Activated CD4-positive, alpha-beta T cell treated with anti-CD3 and anti-CD28 coated beads, Interleukin-2, amount 10 ng/mL, durations not matched to agents 24 days and 14 days (primary cell): ENCODE data around the gene NSG2. TPM values are rescaled to one million over a fixed set of nuclear protein-coding genes. Genes with fewer than 3 reads are reported as not detected.

ENCODE experiments used
- DNase-seq: peaks from one replicate; pipeline ENCODE4 v3.0.0; 2022
- H3K27ac Mint-ChIP-seq: one replicate; pipeline ENCODE4 v1.8.0; 2022; ENCODE audit warnings: mild to moderate bottlenecking, mixed read lengths
- H3K27me3 Mint-ChIP-seq: one replicate; pipeline ENCODE4 v1.8.0; 2022; ENCODE audit warnings: mixed read lengths
- H3K36me3 Mint-ChIP-seq: one replicate; pipeline ENCODE4 v1.8.0; 2022; ENCODE audit warnings: low read depth, mild to moderate bottlenecking, mixed read lengths
- H3K4me1 Mint-ChIP-seq: one replicate; pipeline ENCODE4 v1.8.0; 2021; ENCODE audit warnings: mixed read lengths
- H3K4me3 Mint-ChIP-seq: one replicate; pipeline ENCODE4 v1.8.0; 2022; ENCODE audit warnings: mild to moderate bottlenecking, moderate library complexity, mixed read lengths
- H3K9me3 Mint-ChIP-seq: one replicate; pipeline ENCODE4 v1.8.0; 2021; ENCODE audit warnings: mixed read lengths
- intact Hi-C: fragments of 100-400 bp; cut with micrococcal nuclease; formaldehyde crosslinking; loops from one replicate; pipeline ENCODE4 v1.15.1; 2023
- total RNA-seq: library from RNA; stranded (reverse); gene quantifications from 2 replicates; pipeline ENCODE4 v1.2.3, GENCODE V29; 2022

Gene NSG2
- total RNA-seq, 1 donor from 2014 or later: not detected

DNA sequence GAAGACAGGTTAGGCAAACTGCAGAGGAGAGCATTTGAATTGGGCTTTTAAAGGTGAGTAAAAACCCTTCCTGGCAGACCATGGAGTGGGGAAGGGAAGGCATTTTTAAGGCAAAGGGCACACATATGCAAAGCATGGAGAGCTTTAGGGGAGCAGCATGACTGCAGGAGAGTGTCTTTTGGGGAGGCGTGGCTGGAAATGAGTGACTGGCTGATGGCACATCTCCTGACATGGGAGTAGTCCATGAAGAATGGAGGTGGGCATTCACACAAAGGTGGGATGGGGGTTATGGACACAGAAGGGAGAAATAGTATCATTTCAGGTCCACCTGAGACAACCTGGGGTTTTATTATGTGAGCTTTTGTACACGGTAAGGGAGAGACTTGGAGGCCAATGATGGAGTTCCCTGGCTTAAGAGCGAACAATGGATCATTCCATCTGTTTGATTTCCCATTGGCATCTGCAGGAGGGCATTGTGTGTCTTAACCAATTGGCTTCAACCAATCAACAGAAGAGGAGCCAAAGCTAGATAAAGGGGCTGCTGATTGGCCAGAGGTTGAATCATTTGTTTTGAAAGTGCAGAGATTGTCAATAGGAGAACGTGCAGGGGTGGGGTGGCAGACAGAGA lies 2.1 kb downstream of the NSG2 start:
- Mint-ChIP-seq H3K27ac (no peak overlapping the region), H3K9me3 (no peaks in the 10 kb centered on the region), H3K36me3 (no peaks in the 10 kb centered on the region), H3K4me3 (no peak overlapping the region), H3K4me1 (no peaks in the 10 kb centered on the region), H3K27me3 (no peaks in the 10 kb centered on the region)
- DNase-seq: no peak
- intact Hi-C loops: no loop called here

DNA sequence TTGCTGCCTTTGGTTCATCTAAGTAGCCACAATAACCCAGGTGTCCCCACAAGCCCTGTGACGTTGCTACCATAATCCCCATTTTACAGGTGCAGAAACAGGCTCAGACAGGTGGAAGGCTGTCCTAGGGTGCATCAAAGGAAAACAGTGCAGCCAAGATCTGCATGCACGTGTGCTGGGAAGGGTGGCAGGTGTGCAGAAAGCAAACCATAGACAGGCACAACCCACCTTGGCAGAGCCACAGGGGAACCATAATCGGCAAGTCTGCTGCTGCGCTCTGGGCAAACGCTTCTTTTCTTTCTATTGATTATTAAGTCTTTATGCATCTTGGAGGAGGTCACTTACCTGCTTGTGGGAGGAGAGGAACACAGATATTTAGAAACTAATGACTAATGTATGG lies 7.1 kb downstream of the NSG2 start:
- no peak overlapping the region for H3K4me3 Mint-ChIP-seq
- no peaks in the 10 kb centered on the region for H3K4me1 Mint-ChIP-seq

DNA sequence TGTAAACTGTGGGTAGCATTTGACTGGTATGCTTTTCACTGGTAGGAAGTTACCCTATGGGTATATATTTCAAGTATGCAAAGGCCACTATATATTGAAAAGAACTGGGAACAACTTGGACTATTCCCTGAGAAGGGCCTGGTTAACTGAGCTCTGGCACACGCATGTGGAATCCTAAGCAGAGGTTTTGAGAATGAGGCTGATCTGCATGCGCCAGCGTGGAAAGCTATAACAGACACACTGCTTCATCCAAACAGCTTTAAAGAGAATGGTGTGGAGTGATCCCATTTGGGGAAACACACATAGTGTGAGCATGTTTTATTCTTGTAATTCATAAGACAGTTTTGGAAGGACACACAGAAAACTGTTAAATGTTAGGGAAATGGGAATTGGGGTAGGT lies 8.4 kb downstream of the NSG2 start:
- intact Hi-C loops: no loop called here
- Mint-ChIP-seq H3K4me3 (no peak overlapping the region), H3K4me1 (no peaks in the 10 kb centered on the region), H3K27ac (no peak overlapping the region), H3K36me3 (no peaks in the 10 kb centered on the region), H3K27me3 (no peaks in the 10 kb centered on the region), H3K9me3 (no peaks in the 10 kb centered on the region)
- DNase-seq: no peak

More for the DNA sequence above, 7.1 kb downstream of the NSG2 start:
- DNase-seq: no peak
- H3K36me3 Mint-ChIP-seq: no peaks in the 10 kb centered on the region
- H3K27ac Mint-ChIP-seq: no peak overlapping the region
- H3K27me3 Mint-ChIP-seq: no peaks in the 10 kb centered on the region
- H3K9me3 Mint-ChIP-seq: no peaks in the 10 kb centered on the region
- intact Hi-C loops: no loop called here

DNA sequence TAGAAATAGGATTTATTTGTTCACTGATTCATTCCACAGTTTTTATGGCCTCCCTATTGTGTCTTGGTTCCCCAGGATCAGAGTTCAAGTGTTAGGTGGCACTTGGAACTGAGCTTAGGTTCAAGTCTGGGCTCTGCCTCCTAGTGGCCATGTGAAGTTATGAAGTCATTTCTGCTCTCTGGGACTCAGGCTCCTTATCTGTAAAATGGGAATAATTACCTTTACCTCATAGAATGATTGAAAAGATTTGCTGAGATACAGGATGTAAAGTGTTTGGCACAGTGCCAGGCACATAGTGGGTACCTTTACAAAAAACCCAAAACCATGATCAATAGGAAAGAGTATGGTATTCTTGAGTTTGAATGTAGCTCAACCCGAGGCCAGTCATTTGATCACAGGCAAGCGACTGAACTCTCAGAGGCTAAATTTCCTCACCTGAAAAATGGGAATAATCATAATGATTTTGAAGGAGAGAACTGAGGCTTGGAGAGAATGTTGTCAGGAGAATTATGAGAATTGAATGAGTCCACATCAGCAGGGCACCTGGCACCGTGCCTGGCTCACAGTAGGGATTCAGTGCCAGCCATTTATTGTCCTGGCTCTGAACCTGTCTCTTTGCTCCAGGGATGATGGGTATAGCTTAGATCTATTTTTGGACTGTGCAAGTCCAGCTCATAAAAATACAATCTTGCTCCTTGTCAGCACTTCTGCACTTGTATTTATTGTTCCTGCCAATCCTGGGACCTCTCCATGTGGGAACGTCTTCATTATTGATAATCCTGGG lies 10.8 kb downstream of the NSG2 start:
- intact Hi-C loops: no loop called here
- Mint-ChIP-seq H3K27me3 (no peaks in the 10 kb centered on the region), H3K27ac (no peak overlapping the region), H3K9me3 (no peaks in the 10 kb centered on the region), H3K36me3 (no peaks in the 10 kb centered on the region), H3K4me3 (no peak overlapping the region), H3K4me1 (no peaks in the 10 kb centered on the region)
- no peak for DNase-seq

DNA sequence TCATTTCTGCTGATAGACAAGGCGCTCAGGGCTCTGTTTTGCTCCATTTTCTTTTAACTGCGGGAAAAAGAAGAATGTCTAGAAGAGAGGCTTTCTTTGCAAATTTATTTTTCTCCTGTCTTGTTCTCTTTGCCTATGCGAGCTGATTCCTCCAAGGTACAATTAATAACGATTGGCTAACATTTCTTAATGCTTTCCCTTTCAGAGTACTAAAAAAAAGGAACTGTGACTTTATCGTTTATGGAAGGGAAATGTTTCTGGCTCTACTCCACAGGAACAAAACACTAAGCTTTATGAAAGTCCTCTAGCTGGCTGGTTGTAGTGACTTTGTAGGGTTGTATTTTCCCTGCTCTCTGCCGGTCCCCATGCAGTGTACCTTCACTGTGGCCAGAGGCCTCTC lies 11.7 kb downstream of the NSG2 start:
- Mint-ChIP-seq H3K4me1 (no peaks in the 10 kb centered on the region), H3K9me3 (no peaks in the 10 kb centered on the region), H3K27me3 (no peaks in the 10 kb centered on the region), H3K36me3 (no peaks in the 10 kb centered on the region), H3K4me3 (no peak overlapping the region), H3K27ac (no peak overlapping the region)
- intact Hi-C loops: no loop called here
- no peak for DNase-seq

DNA sequence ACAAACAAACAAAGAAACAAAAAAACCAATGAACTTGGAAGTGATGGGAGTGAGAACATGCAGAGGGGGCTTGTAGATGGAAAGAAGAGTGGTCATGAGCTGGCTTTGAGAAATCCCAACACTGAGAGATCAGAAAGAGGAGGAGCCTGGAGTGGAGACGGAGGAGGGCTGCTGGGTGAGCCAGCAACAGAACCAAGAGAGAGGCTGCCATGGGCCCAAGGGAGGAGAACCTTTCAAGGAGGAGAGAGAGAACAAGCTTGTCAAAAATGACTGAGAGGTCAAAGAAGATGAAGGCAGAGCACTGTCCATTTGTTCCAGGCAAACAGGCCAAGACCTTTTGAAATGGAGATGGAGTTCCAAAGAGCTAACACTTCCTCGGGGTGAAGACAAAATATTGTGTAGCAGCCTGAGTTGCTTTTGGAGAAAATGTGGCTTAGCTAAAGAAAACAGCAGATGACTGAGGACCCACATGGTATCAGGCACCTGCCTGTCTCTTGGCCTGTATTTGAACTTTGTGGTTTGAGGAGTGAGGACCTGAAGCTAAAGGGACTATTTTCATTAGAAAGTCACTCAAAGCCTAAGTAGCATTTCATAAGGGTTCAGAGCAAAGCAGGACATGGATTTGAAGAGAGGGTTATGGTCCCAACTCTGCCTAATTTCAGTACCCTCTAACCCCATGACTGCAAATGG lies 13.1 kb downstream of the NSG2 start:
- Mint-ChIP-seq H3K27me3 (no peaks in the 10 kb centered on the region), H3K27ac (no peak overlapping the region), H3K36me3 (no peaks in the 10 kb centered on the region), H3K4me3 (no peak overlapping the region), H3K4me1 (no peaks in the 10 kb centered on the region), H3K9me3 (no peaks in the 10 kb centered on the region)
- no peak for DNase-seq
- intact Hi-C loops: no loop called here

DNA sequence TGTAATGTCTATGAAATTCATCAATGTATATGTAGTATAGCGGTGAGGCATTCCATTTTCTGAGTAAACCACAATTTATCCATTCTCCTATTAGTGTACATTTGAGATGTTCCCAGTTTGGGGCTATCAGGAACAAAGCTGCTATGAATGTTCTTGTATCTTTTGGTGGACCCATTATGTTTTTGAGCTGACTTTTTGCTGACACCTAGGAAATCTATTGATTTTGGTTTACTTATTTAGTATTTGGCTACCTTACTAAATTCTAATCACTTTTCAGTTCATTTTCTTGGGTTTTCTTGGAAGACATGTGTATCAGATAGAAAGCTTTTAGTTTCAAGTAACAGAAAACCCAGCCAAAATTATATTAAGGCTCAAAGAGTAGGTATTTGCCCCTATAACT lies 13.7 kb downstream of the NSG2 start:
- no peaks in the 10 kb centered on the region for H3K27me3 Mint-ChIP-seq
- intact Hi-C loops: no loop called here
- H3K36me3 Mint-ChIP-seq: no peaks in the 10 kb centered on the region
- no peak overlapping the region for H3K4me3 Mint-ChIP-seq
- H3K27ac Mint-ChIP-seq: no peak overlapping the region
- H3K4me1 Mint-ChIP-seq: no peaks in the 10 kb centered on the region
- H3K9me3 Mint-ChIP-seq: no peaks in the 10 kb centered on the region
- DNase-seq: no peak

DNA sequence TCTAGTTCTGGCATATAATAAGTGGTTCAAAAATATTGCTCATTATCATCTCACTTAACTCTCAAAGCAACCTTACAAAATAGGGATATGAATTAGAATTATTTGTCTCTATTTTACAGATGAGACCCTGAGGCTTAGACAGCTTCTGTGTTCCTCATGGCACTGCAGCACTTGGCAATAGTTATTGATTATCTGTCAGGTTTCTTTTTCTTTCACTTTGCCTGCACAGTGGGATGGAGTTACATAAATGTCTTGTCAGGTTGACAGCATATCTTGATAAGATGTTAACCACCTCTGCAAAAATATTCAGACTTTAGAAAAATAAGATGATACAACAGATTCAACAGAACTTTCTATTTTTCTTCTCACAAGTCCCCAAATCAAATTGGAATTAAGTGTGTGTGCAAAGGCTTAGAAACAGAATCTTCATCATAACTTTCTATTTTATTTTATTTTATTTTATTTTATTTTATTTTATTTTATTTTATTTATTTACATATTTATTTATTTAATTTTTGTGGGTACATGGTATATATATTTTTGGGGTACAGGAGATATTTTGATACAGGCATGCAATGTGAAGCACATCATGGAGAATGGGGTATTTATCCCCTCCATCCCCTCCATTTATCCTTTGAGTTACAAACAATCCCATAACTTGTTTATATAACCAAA lies 17.7 kb downstream of the NSG2 start:
- DNase-seq: no peak
- H3K36me3 Mint-ChIP-seq: no peaks in the 10 kb centered on the region
- H3K4me1 Mint-ChIP-seq: no peaks in the 10 kb centered on the region
- no peak overlapping the region for H3K4me3 Mint-ChIP-seq
- H3K9me3 Mint-ChIP-seq: no peaks in the 10 kb centered on the region
- intact Hi-C loops: no loop called here
- H3K27ac Mint-ChIP-seq: no peak overlapping the region
- H3K27me3 Mint-ChIP-seq: peaks cover 4% of the 10 kb centered on the region

DNA sequence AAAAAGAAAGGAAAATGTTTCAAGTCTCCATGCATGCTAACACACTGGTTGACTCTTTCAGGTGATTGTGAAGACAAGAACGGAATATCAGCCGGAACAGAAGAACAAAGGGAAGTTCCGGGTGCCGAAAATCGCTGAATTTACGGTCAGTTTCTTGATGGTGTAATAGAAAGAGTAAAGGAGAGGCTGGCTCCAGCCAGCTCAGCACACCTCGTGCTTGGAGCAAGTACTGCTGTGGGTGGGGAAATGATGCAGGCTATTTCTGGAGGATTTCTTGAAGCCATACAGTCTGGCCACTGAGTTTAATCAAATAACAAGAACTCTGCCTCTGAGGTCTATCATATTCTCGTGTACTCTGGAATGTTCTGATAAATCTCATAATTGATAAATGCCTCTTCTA lies 18.7 kb downstream of the NSG2 start:
- no peak overlapping the region for H3K27ac Mint-ChIP-seq
- H3K36me3 Mint-ChIP-seq: no peaks in the 10 kb centered on the region
- no peaks in the 10 kb centered on the region for H3K9me3 Mint-ChIP-seq
- DNase-seq: no peak
- intact Hi-C loops: no loop called here
- H3K4me3 Mint-ChIP-seq: no peak overlapping the region
- H3K27me3 Mint-ChIP-seq: peaks cover 4% of the 10 kb centered on the region
- no peaks in the 10 kb centered on the region for H3K4me1 Mint-ChIP-seq

DNA sequence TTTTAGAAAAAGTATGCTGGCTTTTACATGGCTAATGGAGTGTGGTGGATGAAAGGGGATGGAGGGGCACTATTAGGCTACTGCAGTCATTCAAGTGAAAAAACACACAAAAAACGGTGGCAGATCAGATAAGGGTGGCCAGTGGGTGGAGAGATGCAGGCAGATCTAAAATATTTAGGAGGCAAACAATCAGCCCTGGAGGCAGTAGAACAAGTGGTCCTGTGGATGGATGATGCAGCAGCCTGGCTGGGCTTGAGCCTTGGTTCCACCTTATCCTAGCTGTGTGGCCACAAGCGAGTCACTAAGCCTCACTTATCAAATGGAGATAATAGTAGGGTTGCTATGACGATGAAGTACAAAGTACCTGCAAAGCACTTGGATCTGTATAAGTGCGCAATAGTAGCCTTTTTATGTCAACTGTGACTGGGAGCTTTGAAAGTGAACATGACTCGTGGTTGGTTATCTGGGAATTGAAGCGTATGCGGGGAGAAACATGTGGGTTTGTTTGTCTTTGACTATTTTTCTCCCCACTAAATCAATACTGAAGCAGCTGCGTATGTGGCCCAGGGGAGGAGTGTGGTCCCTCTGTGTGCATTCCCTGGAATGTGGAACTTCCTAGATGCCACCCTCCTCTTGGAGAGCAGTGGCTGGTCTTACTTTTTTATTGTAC lies 20.2 kb downstream of the NSG2 start:
- Mint-ChIP-seq H3K36me3 (no peaks in the 10 kb centered on the region), H3K27ac (no peak overlapping the region), H3K4me1 (no peaks in the 10 kb centered on the region), H3K27me3 (peaks cover 4% of the 10 kb centered on the region), H3K4me3 (no peak overlapping the region), H3K9me3 (no peaks in the 10 kb centered on the region)
- DNase-seq: no peak
- intact Hi-C loops: no loop called here

DNA sequence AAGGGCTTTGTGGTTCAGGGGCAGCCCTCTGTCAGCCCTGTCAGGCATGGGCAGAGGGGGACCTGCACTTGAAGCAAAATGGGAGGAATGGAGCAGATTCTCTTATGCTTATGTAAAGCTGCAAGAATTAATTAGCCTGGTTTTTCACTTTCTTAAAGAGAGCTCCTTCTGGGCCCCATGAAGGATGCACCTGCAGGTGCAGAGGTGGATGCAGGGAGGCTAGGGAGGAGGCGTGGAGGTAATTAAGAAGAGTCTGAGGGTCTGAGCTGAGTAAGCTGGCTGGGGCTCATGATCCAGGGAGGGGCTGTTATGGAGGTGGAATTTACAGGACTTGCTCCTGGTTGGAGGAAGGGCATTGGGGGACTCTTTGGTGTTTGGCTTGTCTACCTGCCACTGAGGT lies 22.0 kb downstream of the NSG2 start:
- Mint-ChIP-seq H3K4me1 (no peaks in the 10 kb centered on the region), H3K27me3 (peaks cover 4% of the 10 kb centered on the region)
- intact Hi-C loops: no loop called here

DNA sequence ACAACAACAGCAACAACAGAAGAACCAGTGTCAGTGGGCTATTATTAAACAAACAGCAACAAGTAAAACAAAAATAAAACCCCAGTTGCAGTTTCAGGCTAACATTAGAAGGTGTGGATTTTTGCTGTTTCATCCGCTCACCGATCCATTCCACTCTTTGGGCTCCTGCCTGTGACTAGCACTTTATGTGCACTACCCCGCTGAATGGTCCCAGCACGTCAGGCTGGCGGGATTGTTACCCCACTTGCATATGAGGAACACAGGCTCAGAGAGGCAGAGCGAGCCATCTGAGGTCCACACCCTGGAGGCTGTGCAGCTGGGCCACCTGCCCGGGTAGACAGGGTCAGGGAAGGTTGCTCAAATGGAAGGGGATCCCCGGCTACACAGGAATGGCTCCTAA lies 26.0 kb downstream of the NSG2 start:
- H3K36me3 Mint-ChIP-seq: no peaks in the 10 kb centered on the region
- no peak overlapping the region for H3K4me3 Mint-ChIP-seq

More for the DNA sequence above, 22.0 kb downstream of the NSG2 start:
- DNase-seq: no peak
- Mint-ChIP-seq H3K27ac (no peak overlapping the region), H3K4me3 (no peak overlapping the region), H3K9me3 (no peaks in the 10 kb centered on the region), H3K36me3 (no peaks in the 10 kb centered on the region)

DNA sequence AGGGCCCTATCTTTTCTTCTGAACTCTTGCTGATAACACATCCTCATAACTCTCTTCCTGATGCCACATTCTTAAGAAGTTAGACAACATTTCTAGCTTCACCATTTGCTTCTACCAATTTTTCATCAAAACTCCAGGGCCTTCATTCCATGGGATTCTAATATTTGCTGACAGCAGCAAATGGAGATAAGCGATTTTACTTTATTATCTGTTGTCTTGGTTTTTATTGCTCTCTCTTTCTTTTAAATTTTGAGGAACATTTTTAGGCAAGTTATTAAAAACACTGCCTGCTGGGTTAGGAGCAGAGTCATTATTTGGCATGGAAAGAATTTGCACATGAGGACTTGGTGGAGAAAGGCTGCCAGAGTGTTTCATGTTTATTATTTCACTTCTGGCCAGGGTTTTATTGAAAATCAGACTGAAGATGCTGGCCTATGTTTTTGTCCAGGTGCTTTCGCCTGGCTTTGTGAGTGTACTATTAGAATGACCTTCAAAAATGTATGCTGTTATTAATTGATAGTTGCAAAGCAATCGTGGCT lies 27.7 kb downstream of the NSG2 start:
- intact Hi-C loops: no loop called here
- DNase-seq: no peak
- Mint-ChIP-seq H3K4me3 (no peak overlapping the region), H3K27ac (no peak overlapping the region), H3K36me3 (no peaks in the 10 kb centered on the region), H3K27me3 (no peaks in the 10 kb centered on the region), H3K4me1 (no peaks in the 10 kb centered on the region), H3K9me3 (no peaks in the 10 kb centered on the region)

More for the DNA sequence above, 26.0 kb downstream of the NSG2 start:
- Mint-ChIP-seq H3K9me3 (no peaks in the 10 kb centered on the region), H3K27me3 (no peaks in the 10 kb centered on the region), H3K4me1 (no peaks in the 10 kb centered on the region), H3K27ac (no peak overlapping the region)
- DNase-seq: no peak
- intact Hi-C loops: no loop called here
